Smooth muscle cell (in vitro differentiated cells): Measurements from ENCODE around the gene NKX1-1. TPM values are rescaled to one million over a fixed set of nuclear protein-coding genes. Genes with fewer than 3 reads are reported as not detected.

Source experiments
- DNase-seq: peaks from one replicate; lab custom pipeline; 2025; ENCODE audit not compliant: unreplicated experiment; lab: John Stamatoyannopoulos, UW
- H2AFZ ChIP-seq: fragments of 200-600 bp; sonication (generic); 2 replicates; pipeline ENCODE4 v1.6.0; 2016; ENCODE audit warnings: antibody characterized with exemption, low read depth, mild to moderate bottlenecking
- H3F3A ChIP-seq: fragments of 200-600 bp; sonication (generic); 2 replicates; pipeline ENCODE4 v1.6.0; 2017; ENCODE audit warnings: antibody characterized with exemption, low read depth
- H3K27ac ChIP-seq: fragments of 200-600 bp; sonication (generic); 2 replicates; pipeline ENCODE4 v1.5.1; 2016; ENCODE audit warnings: low read depth, mild to moderate bottlenecking
- H3K27me3 ChIP-seq: fragments of 200-600 bp; sonication (generic); 2 replicates; pipeline ENCODE4 v1.6.1; 2016; ENCODE audit warnings: low read depth, mild to moderate bottlenecking
- H3K36me3 ChIP-seq: fragments of 200-600 bp; sonication (generic); 2 replicates; pipeline ENCODE4 v1.5.1; 2016; ENCODE audit warnings: low read depth
- H3K4me1 ChIP-seq: fragments of 200-600 bp; sonication (generic); 2 replicates; pipeline ENCODE4 v1.5.1; 2016; ENCODE audit warnings: low read depth
- H3K4me2 ChIP-seq: fragments of 200-600 bp; sonication (generic); 2 replicates; pipeline ENCODE4 v1.6.0; 2016; ENCODE audit warnings: mild to moderate bottlenecking
- H3K4me3 ChIP-seq: fragments of 200-600 bp; sonication (generic); 2 replicates; pipeline ENCODE4 v1.5.1; 2016; ENCODE audit warnings: mild to moderate bottlenecking
- H3K79me2 ChIP-seq: fragments of 200-600 bp; sonication (generic); 2 replicates; pipeline ENCODE4 v1.6.0; 2016; ENCODE audit warnings: low read depth, mild to moderate bottlenecking
- H3K9ac ChIP-seq: fragments of 200-600 bp; sonication (generic); 2 replicates; pipeline ENCODE4 v1.6.0; 2016; ENCODE audit warnings: low read depth
- H3K9me3 ChIP-seq: fragments of 200-600 bp; sonication (generic); replicated peaks from 2 replicates; pipeline ENCODE4 v1.5.1; 2016; ENCODE audit warnings: low read depth
- H4K20me1 ChIP-seq: fragments of 200-600 bp; sonication (generic); 2 replicates; pipeline ENCODE4 v1.6.0; 2016; ENCODE audit warnings: low read depth
- CTCF ChIP-seq: fragments of 200-600 bp; sonication (generic); IDR thresholded peaks from 2 replicates; pipeline ENCODE4 v1.5.1; 2017; ENCODE audit warnings: borderline replicate concordance, mild to moderate bottlenecking, antibody characterized with exemption; ENCODE audit not compliant: insufficient read depth, poor library complexity, severe bottlenecking
- WGBS: methylation state at CpG from one replicate; pipeline ENCODE4 v1.1.7; 2016; ENCODE audit warnings: low lambda C conversion rate; 5-methylcytosine and 5-hydroxymethylcytosine counted together
- polyA plus RNA-seq: library from polyadenylated mRNA; unstranded; fragments of >200 nt; fragmentation: Nextera tagmentation; extraction: Ambion mirVana; gene quantifications from 2 replicates; pipeline ENCODE4 v1.2.1, GENCODE V29; 2016
- total RNA-seq: library from RNA; depleted of rRNA; stranded (reverse); fragments of >200 nt; gene quantifications from 2 replicates; pipeline ENCODE4 v1.2.3, GENCODE V29; 2014

The NKX1-1 gene
- total and polyA plus RNA-seq, 2 experiments from 2014 or later = not detected

GRCh38 chr4:1381181-1381621 is 25.0 kb downstream of the NKX1-1 start:
- no peak overlapping the region for H3K9ac ChIP-seq
- H3K4me2 ChIP-seq = no peak overlapping the region
- peaks cover 4% of the 10 kb centered on the region for H3K36me3 ChIP-seq
- no peaks in the 10 kb centered on the region for H3K9me3 ChIP-seq
- TF ChIP-seq CTCF = no peak
- no peaks in the 10 kb centered on the region for H3F3A ChIP-seq
- 94% methylated on average over 12 of the region's 12 CpGs for WGBS
- no peak for DNase-seq
- H3K27me3 ChIP-seq = no peaks in the 10 kb centered on the region
- H3K4me1 ChIP-seq = no peaks in the 10 kb centered on the region
- no peaks in the 10 kb centered on the region for H4K20me1 ChIP-seq
- no peaks in the 10 kb centered on the region for H3K79me2 ChIP-seq
- no peak overlapping the region for H2AFZ ChIP-seq
- H3K27ac ChIP-seq = no peak overlapping the region
- no peak overlapping the region for H3K4me3 ChIP-seq

- Histone ChIP-seq H3K36me3 (no peaks in the 10 kb centered on the region), H3K27ac (no peak overlapping the region), H3K27me3 (no peaks in the 10 kb centered on the region), H4K20me1 (no peaks in the 10 kb centered on the region), H2AFZ (no peak overlapping the region), H3K9me3 (no peaks in the 10 kb centered on the region), H3K4me3 (no peak overlapping the region), H3K9ac (no peak overlapping the region), H3K4me2 (no peak overlapping the region), H3F3A (no peaks in the 10 kb centered on the region), H3K4me1 (no peaks in the 10 kb centered on the region), H3K79me2 (no peaks in the 10 kb centered on the region)
- WGBS = 95% methylated on average over 36 of the region's 36 CpGs
- no peak for TF ChIP-seq CTCF
- DNase-seq = no peak
These were observed 25.7 kb downstream of the NKX1-1 start for GRCh38 chr4:1380368-1381151.

GRCh38 chr4:1379801-1380331 is 26.4 kb downstream of the NKX1-1 start:
- Histone ChIP-seq H3K4me1 (no peaks in the 10 kb centered on the region), H3K27me3 (no peaks in the 10 kb centered on the region), H3K4me3 (no peak overlapping the region), H3K27ac (no peak overlapping the region), H3K4me2 (no peak overlapping the region), H3K9ac (no peak overlapping the region), H2AFZ (no peak overlapping the region), H3K79me2 (no peaks in the 10 kb centered on the region), H3F3A (no peaks in the 10 kb centered on the region), H3K36me3 (no peaks in the 10 kb centered on the region), H4K20me1 (no peaks in the 10 kb centered on the region), H3K9me3 (no peaks in the 10 kb centered on the region)
- DNase-seq = no peak
- no peak for TF ChIP-seq CTCF
- 94% methylated on average over 18 of the region's 31 CpGs for WGBS
